NCI-H2196 (cell line): ENCODE measurements around the gene CCDC178.
"Not testable (repeated sequence)": the region's sequence is repeated elsewhere in the genome, so short reads cannot be mapped to it uniquely, and the experiment has no call there.

ENCODE experiments used
- DNase-seq: peaks from one replicate; lab custom pipeline; 2025; ENCODE audit not compliant: unreplicated experiment; lab: John Stamatoyannopoulos, UW

Gene CCDC178, protein sequence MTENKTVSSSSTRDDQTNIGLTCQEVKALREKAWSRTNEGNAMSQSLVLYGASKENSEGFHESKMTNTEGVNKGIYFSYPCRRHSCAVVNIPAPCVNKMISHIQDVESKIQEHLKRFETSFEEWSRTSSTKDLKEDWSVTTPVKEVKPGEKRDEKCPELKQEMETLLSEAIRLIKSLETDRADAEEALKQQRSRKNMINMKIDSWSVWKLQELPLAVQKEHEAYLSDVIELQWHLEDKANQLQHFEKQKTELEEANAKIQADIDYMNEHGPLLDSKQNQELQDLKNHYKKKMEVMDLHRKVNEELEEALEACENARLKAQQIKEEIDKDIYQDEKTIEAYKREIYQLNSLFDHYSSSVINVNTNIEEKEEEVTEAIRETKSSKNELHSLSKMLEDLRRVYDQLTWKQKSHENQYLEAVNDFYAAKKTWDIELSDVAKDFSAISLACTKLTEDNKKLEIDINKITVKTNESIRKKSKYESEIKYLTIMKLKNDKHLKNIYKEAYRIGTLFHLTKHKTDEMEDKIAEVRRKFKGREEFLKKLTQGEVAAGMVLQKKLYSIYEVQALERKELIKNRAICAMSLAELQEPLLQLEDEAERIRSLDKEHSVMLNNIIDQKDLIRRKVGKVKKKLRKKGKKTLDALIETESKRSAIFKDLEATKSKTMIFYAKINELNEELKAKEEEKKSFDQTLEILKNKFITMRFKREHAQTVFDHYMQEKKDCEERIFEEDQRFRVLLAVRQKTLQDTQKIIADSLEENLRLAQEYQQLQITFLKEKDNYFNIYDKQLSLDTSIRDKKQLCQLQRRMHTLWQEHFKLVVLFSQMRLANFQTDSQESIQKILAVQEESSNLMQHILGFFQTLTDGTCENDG

DNA sequence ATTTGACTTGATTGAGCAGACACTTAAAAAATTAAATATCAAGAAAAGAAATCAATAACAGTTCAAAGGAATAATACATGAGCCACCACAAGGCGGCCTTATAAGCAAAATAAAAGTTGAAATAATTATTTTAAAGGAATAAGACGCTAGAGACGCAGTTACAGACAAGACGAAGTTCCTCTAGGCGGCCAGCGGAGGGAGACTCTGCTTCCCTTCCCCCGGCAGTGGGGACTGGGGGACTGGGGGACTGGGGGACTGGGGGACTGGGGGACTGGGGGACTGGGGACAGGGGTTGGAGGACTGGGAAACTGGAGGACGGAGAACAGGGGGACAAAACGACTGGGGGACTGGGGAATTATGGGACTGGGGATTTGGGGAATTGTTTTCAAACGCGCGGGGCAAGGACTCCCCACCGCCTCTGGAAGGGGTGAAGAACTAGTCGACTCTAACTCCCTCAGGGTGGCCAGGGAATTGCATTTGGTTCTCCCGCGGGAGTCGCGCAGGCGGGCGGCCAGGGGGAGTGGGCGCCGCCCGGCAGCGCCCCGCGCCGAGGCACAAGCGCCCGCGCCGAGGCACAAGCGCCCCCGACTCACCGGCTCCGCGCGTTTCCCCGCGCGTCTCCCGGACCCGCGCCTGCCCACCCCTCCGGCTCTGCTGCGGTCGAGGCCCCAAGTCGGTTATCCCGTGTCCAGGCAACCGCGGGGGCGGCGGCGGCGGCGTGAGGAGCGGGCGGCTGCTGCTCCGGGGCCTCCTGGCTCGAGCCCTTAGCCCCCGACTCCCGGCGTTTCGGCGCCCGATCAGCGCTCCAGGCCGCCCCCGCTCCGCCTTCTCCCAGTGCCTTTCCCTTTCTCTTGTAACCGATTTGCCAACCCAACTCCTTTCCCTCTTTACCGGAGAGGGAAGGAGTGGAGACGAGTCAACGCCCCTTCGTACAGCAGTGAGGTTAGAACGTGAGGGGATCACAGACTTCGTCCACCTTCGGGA is at the start of gene CCDC178:
Gene CCDC178, minus strand, starts transcription at position 662 of the 984 bp plus-strand sequence. CDS start 28,633 bp downstream, outside the sequence.
- DNase-seq: peak; percentile 70

DNA sequence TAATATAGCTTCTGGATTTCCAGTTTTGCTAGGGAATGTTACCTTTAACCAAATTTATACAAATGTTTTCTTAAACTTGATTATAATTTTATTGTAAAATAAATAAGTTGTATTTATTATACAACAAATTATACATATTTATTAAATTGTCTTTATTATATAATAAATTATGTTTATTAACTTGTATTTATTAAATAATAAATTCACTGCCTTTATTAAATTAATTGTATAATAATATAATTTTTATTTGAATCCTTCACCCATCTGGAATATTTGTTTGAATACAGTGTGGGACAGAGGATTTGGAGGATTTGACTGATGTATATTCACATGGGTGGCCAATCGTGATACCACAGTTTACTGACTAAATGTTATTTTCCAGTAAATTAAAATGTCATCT is 43.4 kb upstream of the CCDC178 start:
- no peak for DNase-seq

DNA sequence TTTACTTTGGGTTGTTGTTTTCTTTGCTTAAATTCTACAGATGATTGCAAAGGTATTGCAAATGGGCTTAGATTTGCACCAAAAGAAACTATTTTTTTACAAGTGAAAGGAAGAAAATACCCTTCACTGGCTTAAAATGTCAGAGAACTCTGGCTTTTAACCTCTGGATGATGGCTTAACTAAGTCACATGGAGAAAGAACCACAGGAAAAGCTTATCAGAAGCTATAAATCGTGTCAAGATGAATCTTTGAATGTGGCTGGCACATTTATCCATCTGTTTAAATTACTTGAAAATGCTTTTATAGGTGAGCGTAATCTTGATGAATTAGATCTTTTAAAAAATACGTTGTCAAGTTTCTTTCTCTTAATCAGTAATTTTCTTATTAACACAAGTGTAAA is 32.0 kb upstream of the CCDC178 start:
- no peak for DNase-seq

DNA sequence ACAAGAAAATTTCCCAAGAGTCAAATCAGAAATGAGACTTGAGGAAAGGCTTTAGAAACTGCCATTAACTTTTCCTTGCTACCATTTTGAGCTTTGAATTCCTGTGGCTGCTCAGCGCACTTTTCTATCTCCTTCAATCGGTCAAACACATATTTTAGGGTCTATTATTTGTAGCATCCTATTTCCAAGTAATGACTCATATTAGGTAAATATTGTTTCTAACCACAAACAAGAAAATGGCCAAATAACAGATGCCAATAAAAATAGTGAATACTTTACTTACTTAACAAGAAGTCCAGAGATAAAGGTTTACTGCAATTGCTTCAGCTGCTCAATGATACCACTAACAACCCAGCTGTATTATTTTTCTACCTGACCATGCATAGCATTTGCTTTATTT is 29.7 kb upstream of the CCDC178 start:
- peak; percentile 8 for DNase-seq

DNA sequence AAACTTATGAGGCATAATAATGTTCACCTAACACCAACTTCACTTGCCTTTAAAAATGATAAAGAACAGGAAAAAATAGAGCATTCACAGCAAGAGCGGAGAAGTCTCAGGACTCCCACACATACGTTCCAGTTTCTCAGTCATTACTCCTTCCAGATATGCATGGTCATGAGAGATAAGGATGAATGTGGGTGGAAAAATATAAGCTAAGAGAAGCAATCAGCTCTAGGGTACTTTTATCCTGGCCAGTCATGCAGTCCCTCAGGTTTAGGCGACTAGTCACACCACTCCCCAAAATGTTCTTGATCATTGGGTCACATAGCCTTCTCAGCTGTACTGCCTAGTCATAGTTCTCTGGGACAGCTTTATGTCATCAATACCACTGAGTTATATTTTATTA is 29.2 kb upstream of the CCDC178 start:
- DNase-seq: no peak

DNA sequence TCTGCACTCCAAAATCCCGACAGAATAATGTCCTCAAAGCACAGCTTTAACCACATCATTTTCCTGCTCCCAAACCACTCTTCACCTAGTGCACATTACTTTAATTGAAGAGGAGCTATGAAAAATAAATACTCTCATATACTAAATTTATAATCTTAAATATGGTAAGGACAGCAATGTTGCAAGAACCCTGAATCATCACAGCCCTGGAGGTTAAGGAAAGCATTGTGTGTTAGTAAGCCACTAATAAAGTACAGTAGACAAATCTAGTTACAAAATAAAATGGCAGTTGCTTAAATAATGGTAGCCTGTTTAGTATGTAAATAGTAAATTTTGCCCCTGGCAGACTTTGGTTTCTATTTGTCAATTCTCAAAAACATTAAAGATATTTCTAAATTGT is 27.0 kb upstream of the CCDC178 start:
- DNase-seq: no peak

DNA sequence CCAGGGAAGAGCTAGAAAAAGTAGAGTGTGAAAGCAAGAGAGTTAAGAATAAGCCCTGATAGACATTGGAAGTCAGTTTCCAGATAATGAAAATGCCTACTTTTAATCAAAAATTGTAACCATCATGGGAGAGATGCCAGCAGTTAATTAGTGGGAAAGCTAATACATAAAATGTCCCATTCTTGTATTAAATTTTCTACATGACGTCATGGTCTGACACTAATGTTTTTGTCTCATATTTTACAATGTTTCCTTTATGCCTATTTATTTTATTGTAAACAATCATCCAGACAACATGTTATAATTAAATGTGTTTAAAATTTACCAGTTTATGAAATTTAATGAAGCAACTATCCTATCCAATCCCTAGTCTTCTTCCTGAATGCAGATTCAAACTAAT is 26.3 kb upstream of the CCDC178 start:
- DNase-seq: no peak

DNA sequence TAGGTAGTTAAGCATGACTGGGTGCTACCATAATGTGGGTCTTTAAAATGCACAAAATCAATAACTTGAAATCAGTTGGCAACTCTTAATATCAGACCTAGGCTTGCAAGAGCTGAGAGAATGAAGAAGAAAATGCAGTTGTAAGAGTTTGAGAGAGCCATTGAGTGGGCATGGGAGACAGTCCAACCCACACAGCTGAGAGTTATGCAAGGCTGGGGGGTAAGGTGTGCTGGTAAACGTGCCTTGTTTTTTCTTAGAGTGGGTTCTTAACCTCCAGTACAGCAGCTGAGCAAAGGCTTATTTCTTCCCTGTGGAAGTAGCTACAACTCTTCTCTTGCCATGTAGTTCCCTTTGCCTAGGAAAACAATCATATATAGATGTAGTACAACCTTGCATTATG is 20.2 kb upstream of the CCDC178 start:
- DNase-seq: no peak

DNA sequence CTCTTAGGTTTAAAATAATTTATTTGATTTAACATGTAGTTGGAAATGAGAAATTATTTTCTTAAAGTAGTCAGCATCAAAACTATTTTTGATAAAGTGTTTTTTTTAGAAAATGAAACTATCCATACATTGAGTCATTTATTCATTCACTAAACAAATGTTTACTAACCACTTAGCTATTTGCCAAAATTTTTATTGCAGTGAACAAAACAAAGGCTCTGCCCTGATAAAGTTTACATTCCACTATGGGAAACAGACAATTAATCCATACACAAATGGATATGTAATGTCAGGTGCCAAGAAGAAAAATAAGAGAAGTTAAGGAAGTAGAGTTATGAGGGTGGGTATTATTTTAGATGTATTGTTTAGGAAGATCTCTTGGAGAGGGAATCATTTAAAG is 19.1 kb upstream of the CCDC178 start:
- no peak for DNase-seq

DNA sequence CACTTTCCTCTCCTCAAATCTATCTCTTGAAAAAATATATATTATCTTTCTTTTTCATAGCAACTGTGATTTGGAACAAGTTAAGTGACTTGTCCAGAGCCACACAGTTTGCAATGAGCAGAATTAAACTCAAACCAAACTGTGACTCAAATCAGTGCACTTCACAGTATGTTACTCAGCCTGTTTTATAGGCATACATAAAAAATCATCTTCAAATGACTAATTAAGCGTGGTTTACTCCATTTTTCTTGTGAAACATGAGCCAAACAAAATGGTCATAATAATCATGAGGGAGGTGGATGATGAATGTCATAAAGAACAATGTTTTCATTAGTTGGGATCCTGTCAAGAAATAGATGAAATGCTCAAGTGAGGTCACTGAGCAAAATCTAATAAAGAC is 6.1 kb upstream of the CCDC178 start:
- no peak for DNase-seq

DNA sequence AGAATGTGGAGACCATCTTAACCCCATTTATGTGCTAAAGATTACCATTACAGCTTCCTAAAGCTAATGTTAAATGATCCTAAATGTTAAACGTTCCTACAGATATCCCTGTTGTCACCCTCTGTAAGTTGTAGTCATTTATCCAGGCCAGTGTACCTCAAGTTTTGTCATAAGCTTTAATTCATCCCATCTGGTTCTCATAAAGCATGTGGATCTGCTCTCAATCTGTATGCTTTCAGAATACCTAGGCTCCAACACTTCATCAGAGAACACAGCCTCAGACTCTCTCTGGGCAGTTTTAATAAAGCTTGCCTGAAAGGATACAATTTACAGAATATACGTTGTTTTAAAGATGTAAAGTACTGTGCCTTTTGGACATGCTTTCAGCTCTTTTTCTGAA is 4.2 kb upstream of the CCDC178 start:
- DNase-seq: no peak

DNA sequence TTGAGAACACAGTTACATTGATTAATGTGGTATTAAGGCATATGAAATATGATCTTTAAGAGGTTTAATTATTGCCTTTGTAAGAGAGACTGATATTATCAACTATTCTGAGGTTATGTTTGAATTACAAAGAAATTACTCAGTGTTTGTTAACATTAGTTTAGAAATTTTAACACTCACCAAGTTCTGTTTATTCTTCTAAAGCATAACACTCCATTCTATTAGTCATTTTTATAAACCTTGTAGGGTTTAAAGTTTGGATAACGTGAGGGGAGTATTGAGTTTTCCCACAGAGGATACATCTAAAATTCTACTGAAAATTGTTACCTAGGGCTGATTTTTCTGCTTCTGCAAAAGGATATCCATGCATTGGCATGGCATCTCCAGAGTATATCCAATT is 7.7 kb downstream of the CCDC178 start:
- no peak for DNase-seq

DNA sequence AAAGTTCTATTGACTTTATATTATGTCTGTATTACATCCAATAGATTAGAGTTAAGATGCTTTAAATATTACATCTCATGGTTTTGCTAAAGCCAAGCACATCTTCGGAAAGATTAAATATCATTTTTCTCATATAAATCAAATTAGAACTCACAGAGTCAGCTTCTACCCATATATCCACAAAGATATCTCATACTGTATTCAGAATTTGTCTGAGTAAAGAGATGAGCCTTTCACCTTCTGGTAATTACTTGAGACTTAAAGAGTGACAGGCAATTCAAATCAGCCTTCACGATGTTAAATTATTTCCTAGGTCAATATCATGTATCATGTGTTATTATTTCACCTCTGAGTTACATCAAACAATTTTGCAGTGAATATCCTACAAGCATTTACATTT is 13.0 kb downstream of the CCDC178 start:
- no peak for DNase-seq

DNA sequence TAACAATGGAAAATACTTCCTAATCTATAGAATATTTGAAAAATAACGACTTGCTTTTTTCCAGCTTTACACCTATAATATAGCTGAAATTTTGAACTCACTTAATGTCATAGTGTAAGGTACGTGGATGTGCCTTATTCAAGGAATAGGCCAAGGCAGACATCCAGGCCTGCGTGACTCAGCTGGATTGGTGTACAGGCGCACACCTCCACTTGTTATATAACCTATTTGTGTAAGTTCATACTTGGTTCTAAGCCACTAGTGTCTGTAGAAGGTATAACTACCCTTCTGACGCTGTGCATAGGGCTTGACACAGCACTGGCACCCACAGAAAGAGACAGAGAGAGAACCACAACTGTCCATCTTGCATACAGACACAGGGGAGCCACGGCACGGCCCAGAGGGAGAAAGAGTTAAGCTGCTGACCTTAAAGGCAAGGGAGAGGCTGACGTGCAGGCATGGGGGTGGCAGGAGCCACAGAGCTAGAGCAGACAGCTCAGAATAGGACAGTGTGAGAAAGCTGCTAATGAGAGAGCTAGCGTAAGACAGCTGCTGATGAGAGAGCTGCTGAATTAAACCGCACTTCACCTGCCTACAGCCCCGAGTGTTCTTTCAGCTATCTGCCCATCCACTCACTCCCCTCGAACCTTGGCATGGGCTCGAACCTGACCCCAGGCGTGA is 16.1 kb downstream of the CCDC178 start:
- no peak for DNase-seq

DNA sequence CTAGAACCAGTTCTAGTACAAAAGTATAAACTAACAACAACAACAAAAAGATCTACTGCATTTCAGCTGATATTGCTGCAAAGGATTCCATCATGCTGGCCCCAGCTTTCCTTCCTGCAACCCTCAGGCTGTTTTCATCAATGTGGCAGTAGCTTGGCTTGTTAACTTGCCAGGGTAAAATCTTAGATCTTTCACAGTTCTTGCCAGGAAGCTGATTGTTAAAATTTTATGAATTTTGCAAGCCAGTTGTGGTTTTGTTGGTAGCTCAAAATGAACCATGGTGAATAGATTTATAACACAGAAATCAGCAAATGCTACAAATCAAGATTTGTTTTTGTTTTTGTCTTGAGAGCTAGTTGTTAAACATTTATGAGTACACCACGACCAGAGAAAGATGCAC is 19.3 kb downstream of the CCDC178 start:
- no peak for DNase-seq

DNA sequence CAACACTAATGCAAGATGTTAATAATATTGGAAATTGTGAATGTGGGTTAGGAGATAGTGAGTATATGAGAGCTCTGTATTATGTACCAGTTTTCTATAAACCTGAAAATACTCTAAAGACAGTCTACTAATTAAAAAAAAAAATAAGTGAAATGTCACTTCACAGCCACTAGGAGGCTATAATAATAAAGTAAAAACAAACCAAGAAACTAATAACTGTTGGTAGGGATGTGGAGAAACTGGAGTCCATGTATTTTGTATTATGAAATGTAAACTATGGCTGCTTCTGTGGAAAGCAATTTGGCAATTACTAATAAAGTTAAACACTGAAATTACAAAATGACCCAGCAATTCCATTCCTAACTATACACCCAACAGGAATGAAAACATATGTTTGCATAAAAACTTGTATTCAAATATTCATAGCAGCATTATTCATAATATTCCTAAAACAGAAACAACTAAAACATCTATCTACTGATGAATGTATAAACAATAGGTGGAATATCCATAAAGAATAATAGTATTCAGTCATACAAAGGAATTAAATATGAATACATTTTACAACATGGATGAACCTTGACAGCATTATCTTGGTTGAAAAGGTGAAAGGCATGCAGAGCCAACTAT is 36.2 kb downstream of the CCDC178 start:
- no peak for DNase-seq

DNA sequence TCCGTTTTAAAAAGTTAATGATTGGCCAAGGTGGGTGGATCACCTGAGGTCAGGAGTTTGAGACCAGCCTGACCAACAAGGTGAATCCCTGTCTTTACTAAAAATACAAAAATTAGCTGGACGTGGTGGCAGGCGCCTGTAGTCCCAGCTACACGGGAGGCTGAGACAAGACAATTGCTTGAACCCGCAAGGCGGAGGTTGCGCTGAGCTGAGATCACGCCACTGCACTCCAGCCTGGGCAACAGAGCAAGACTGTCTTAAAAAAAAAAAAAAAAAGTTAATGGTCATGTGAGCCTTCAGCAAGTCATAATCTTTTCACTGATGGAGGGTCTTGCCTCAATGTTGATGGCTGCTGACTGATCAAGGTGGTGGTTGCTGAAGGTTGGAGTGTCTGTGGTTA is 41.6 kb downstream of the CCDC178 start:
- DNase-seq: not testable (repeated sequence)

DNA sequence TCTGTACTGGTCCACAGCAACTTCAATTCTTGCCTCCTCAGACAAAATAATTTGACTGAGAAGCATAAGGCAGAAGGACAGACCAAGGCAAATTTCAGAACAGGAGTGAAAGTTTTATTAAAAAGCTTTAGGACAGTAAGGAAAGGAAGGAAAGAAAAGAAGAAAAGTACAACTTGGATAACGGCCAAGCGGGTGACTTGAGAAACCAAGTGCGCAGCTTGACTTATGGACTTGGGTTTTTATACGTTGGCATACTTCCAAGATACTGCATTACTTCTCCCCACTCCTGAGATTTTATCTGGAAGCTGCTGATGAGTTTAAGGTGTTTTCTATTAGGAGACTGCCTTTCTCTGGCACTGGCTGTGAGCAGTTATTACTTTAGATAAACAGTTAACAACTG is 64.7 kb downstream of the CCDC178 start:
- DNase-seq: no peak

DNA sequence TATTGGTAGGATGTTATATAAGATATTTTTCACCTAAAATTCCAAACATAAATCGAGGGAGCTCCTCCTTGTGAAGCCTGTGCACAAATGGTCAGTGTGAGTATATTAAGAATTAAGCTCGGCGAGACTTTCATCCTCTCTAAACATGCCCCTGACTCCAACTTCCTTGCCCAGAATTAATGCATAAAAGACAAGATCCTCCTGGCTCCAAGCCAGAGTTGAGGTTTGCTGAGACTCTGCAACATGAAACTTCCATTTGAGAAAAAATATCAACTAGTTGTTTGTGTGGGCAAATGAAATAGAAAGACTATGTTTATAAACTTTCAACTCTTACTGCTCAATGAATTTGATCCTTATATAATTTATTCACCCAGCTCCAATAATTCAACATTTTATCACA is 68.1 kb downstream of the CCDC178 start:
- peak; percentile 19 for DNase-seq
